ENCODE results near the gene ORC6. TPM values are rescaled to one million over a fixed set of nuclear protein-coding genes. Genes with fewer than 3 reads are reported as not detected.

Gene ORC6
- total and polyA plus RNA-seq, 9 of the 15 experiments (the other 6 are each of a cell fraction or from before 2014, with no cell fraction given) = 18.7 to 71.4 (median 47.0) TPM

GRCh38 chr16:46651305-46651704 lies 38.2 kb upstream of the ORC6 start (continued):
- no peak for TF ChIP-seq ZNF384 (IDR thresholded peaks at IDR 0.05; ENCODE audit: low read depth, low read length)
- TF ChIP-seq MLLT1 (IDR thresholded peaks at IDR 0.05) = no peak
- no peak for TF ChIP-seq NR2C1 (IDR thresholded peaks at IDR 0.05)
- 0 out of 2 replicates have a peak, but pooled peaks have one; percentile 43 for TF ChIP-seq NR2C1 (tag; IDR thresholded peaks at IDR 0.05)
- TF ChIP-seq MECOM (CRISPR knock-in tag; IDR thresholded peaks at IDR 0.05) = 0 out of 2 replicates have a peak, but pooled peaks have one; percentile 37
- TF ChIP-seq MEF2D (tag; conservative IDR thresholded peaks at IDR 0.05; ENCODE audit: low read depth) = peak; percentile 82
- TF ChIP-seq HDGF (IDR thresholded peaks at IDR 0.05) = no peak
- no peak for TF ChIP-seq ZNF717 (CRISPR knock-in tag; IDR thresholded peaks at IDR 0.05)
- TF ChIP-seq ZKSCAN8 (CRISPR knock-in tag; IDR thresholded peaks at IDR 0.05) = no peak
- peak; percentile 80 for TF ChIP-seq PTTG1 (tag; IDR thresholded peaks at IDR 0.05; ENCODE audit: low read depth)
- TF ChIP-seq NR4A1 (CRISPR knock-in tag; IDR thresholded peaks at IDR 0.05) = no peak
- TF ChIP-seq NR4A1 (tag; IDR thresholded peaks at IDR 0.05) = peak; percentile 43; the same call in 1 of the 2 replicates
- TF ChIP-seq SP2 (IDR thresholded peaks at IDR 0.05; ENCODE audit: extremely low read depth, low read depth, low read length, poor library complexity, severe bottlenecking) = no peak
- no peak for TF ChIP-seq FIP1L1 (IDR thresholded peaks at IDR 0.05; ENCODE audit: low read depth, low read length, poor library complexity, severe bottlenecking)
- TF ChIP-seq ZNF511 (CRISPR knock-in tag; IDR thresholded peaks at IDR 0.05) = no peak
- peak; percentile 57; the same call in 1 of the 2 replicates for TF ChIP-seq CREB3 (tag; conservative IDR thresholded peaks at IDR 0.05; ENCODE audit: low read depth)
- TF ChIP-seq RBM14 (IDR thresholded peaks at IDR 0.05; ENCODE audit: borderline replicate concordance, insufficient read depth, low read depth, low read length) = no peak
- TF ChIP-seq KDM1A (IDR thresholded peaks at IDR 0.05) = no peak
- 0 out of 6 replicates have a peak, but pooled peaks of 1 of the 3 experiments have one; percentile 9 for TF ChIP-seq ZBTB11 (CRISPR knock-in tag; IDR thresholded peaks at IDR 0.05)
- TF ChIP-seq HLTF (IDR thresholded peaks at IDR 0.05) = no peak
- peak; percentile 46; the same call in 1 of the 2 replicates for TF ChIP-seq TEAD2 (tag; IDR thresholded peaks at IDR 0.05)
- peak; percentile 85 for TF ChIP-seq DDX20 (tag; IDR thresholded peaks at IDR 0.05; ENCODE audit: low read depth)
- 0 out of 2 replicates have a peak, but pooled peaks have one; percentile 24 for TF ChIP-seq ZNF644 (tag; IDR thresholded peaks at IDR 0.05; ENCODE audit: low read depth)
- peak; percentile 16; the same call in 1 of the 2 replicates for TF ChIP-seq KLF6 (CRISPR knock-in tag; IDR thresholded peaks at IDR 0.05; ENCODE audit: borderline replicate concordance)
